HEK293 (cell line): ENCODE measurements around the gene CASP14.
"Not testable (repeated sequence)": the region's sequence is repeated elsewhere in the genome, so short reads cannot be mapped to it uniquely, and the experiment has no call there.

Source experiments
- CTCF ChIA-PET: fragments of 350-600 bp; formaldehyde crosslinking; extraction: SDS; loops from one replicate; lab custom pipeline; 2021; ENCODE audit warnings: antibody characterized with exemption; lab: Yijun Ruan, JAX
- POLR2A ChIA-PET: fragments of 300-600 bp; formaldehyde crosslinking; extraction: SDS; loops from one replicate; lab custom pipeline; 2020; ENCODE audit warnings: antibody characterized with exemption, inconsistent platforms; lab: Yijun Ruan, JAX
- H3K27ac ChIP-seq: fragments of 200-500 bp; sonication (Bioruptor generic); 2 replicates; pipeline ENCODE4 v1.5.1; 2014; ENCODE audit warnings: low read depth, low read length, control low read depth, inconsistent platforms; ENCODE audit errors: extremely low read depth
- H3K36me3 ChIP-seq, 2 experiments: fragments of 200-500 bp in 1 of 2; sonication (Bioruptor generic) in 1 of 2; 1 replicate in 1 of 2; 2 replicates in 1 of 2; pipeline ENCODE4 v1.5.1; 2014 to 2017; ENCODE audit warnings: inconsistent platforms in 2 of 2, low read length in 2 of 2; ENCODE audit not compliant: control insufficient read depth in 2 of 2, insufficient read depth in 1 of 2
- H3K4me1 ChIP-seq: fragments of 200-500 bp; sonication (Bioruptor generic); 2 replicates; pipeline ENCODE4 v1.5.1; 2014; ENCODE audit warnings: mild to moderate bottlenecking, low read length, inconsistent platforms; ENCODE audit not compliant: control insufficient read depth, insufficient read depth
- H3K4me3 ChIP-seq: 2 replicates; pipeline ENCODE4 v1.5.1; 2011; ENCODE audit warnings: low read depth, mild to moderate bottlenecking, control low read depth, low read length, moderate library complexity
- H3K9me3 ChIP-seq: fragments of 200-500 bp; sonication (Bioruptor generic); 2 replicates; pipeline ENCODE4 v1.5.1; 2014; ENCODE audit warnings: low read depth, low read length, inconsistent platforms; ENCODE audit not compliant: control insufficient read depth, insufficient read depth
- HIC1 ChIP-seq: fragments of 450-650 bp; formaldehyde crosslinking; IDR thresholded peaks from 2 replicates; pipeline ENCODE4 v1.5.1; 2016; ENCODE audit warnings: missing biosample characterization, missing genetic modification characterization
- PATZ1 ChIP-seq: fragments of 450-650 bp; formaldehyde crosslinking; IDR thresholded peaks from 2 replicates; pipeline ENCODE4 v1.5.1; 2016; ENCODE audit warnings: missing biosample characterization, missing genetic modification characterization
- ZBTB48 ChIP-seq: fragments of 450-650 bp; formaldehyde crosslinking; IDR thresholded peaks from 2 replicates; pipeline ENCODE4 v1.5.1; 2016; ENCODE audit warnings: missing biosample characterization, missing genetic modification characterization
- ZNF121 ChIP-seq: fragments of 450-650 bp; formaldehyde crosslinking; IDR thresholded peaks from 2 replicates; pipeline ENCODE4 v1.5.1; 2016; ENCODE audit warnings: missing biosample characterization, missing genetic modification characterization
- ZNF133 ChIP-seq: fragments of 450-650 bp; formaldehyde crosslinking; IDR thresholded peaks from 2 replicates; pipeline ENCODE4 v1.5.1; 2016; ENCODE audit warnings: missing biosample characterization, missing genetic modification characterization
- ZNF280C ChIP-seq: fragments of 450-650 bp; formaldehyde crosslinking; IDR thresholded peaks from 2 replicates; pipeline ENCODE4 v1.5.1; 2016; ENCODE audit warnings: missing biosample characterization, missing genetic modification characterization
- ZNF37A ChIP-seq: fragments of 450-650 bp; IDR thresholded peaks from 2 replicates; pipeline ENCODE4 v1.5.1; 2018; ENCODE audit warnings: missing biosample characterization, missing genetic modification characterization
- ZNF426 ChIP-seq: fragments of 450-650 bp; formaldehyde crosslinking; IDR thresholded peaks from 2 replicates; pipeline ENCODE4 v1.5.1; 2017; ENCODE audit warnings: missing biosample characterization, missing genetic modification characterization, mild to moderate bottlenecking, inconsistent platforms, moderate library complexity
- ZNF513 ChIP-seq: fragments of 450-650 bp; IDR thresholded peaks from 2 replicates; pipeline ENCODE4 v1.5.1; 2018; ENCODE audit warnings: missing biosample characterization, missing genetic modification characterization
- ZNF514 ChIP-seq: fragments of 450-650 bp; formaldehyde crosslinking; IDR thresholded peaks from 2 replicates; pipeline ENCODE4 v1.5.1; 2016; ENCODE audit warnings: missing biosample characterization, missing genetic modification characterization
- ZNF626 ChIP-seq: fragments of 450-650 bp; sonication (Bioruptor Pico); formaldehyde crosslinking; IDR thresholded peaks from 2 replicates; pipeline ENCODE4 v1.5.1; 2018; ENCODE audit warnings: missing biosample characterization, missing genetic modification characterization, inconsistent platforms
- ZNF629 ChIP-seq: fragments of 450-650 bp; formaldehyde crosslinking; IDR thresholded peaks from 2 replicates; pipeline ENCODE4 v1.5.1; 2017; ENCODE audit warnings: missing biosample characterization, missing genetic modification characterization
- ZNF837 ChIP-seq: fragments of 450-650 bp; formaldehyde crosslinking; IDR thresholded peaks from 2 replicates; pipeline ENCODE4 v1.5.1; 2016; ENCODE audit warnings: missing biosample characterization, missing genetic modification characterization

The CASP14 gene

GRCh38 chr19:15062036-15062435 lies 12.8 kb downstream of the CASP14 start:
- Histone ChIP-seq H3K4me3 (no peak overlapping the region), H3K4me1 (no peaks in the 10 kb centered on the region), H3K9me3 (no peaks in the 10 kb centered on the region), H3K27ac (no peak overlapping the region), H3K36me3 (no peaks in the 10 kb centered on the region)
- TF ChIP-seq ZBTB48 (tag by site-specific recombination) (no peak), ZNF626 (tag by site-specific recombination) (no peak)
- ChIA-PET POLR2A (no interaction called here), CTCF (no interaction called here)

GRCh38 chr19:15070386-15070785 lies 21.1 kb downstream of the CASP14 start:
- H3K4me1 ChIP-seq, POLR2A ChIA-PET, H3K27ac ChIP-seq: not testable (repeated sequence)

GRCh38 chr19:15072930-15073647 lies 23.8 kb downstream of the CASP14 start:
- H3K36me3 ChIP-seq = no peaks in the 10 kb centered on the region
- no peaks in the 10 kb centered on the region for H3K4me1 ChIP-seq
- ChIA-PET POLR2A (no interaction called here), CTCF (interaction anchor here (0.6 to 1.2 kb wide), 7 partner anchors 8 to 1412 kb away, joined by 3 to 5 read pairs (median 4); no protein-coding TSS in a partner anchor)
- H3K27ac ChIP-seq = no peak overlapping the region
- no peak for TF ChIP-seq ZNF121 (tag by site-specific recombination)
- no peak for TF ChIP-seq ZNF133 (tag by site-specific recombination)
- H3K4me3 ChIP-seq = no peak overlapping the region
- H3K9me3 ChIP-seq = no peaks in the 10 kb centered on the region

More at GRCh38 chr19:15070386-15070785, 21.1 kb downstream of the CASP14 start:
- H3K9me3 ChIP-seq, H3K36me3 ChIP-seq, H3K4me3 ChIP-seq, CTCF ChIA-PET: not testable (repeated sequence)

- TF ChIP-seq ZNF514 (tag by site-specific recombination) (no peak), HIC1 (tag by site-specific recombination) (no peak), ZNF280C (tag by site-specific recombination) (no peak), ZNF37A (no peak), ZNF837 (tag by site-specific recombination) (no peak), ZNF513 (tag by site-specific recombination) (no peak), PATZ1 (tag by site-specific recombination) (no peak), ZNF629 (no peak), ZNF426 (tag by site-specific recombination) (no peak)
- ChIA-PET POLR2A (no interaction called here), CTCF (no interaction called here)
- Histone ChIP-seq H3K36me3 (no peaks in the 10 kb centered on the region), H3K27ac (no peak overlapping the region), H3K4me1 (no peaks in the 10 kb centered on the region), H3K4me3 (no peak overlapping the region), H3K9me3 (no peaks in the 10 kb centered on the region)
Measured at GRCh38 chr19:15074371-15074770, 25.1 kb downstream of the CASP14 start.
